Neural cell (in vitro differentiated cells): ENCODE data around the gene IRF2BP2. TPM values are rescaled to one million over a fixed set of nuclear protein-coding genes. Genes with fewer than 3 reads are reported as not detected.

Experiments used
- H2AFZ ChIP-seq: fragments of 200-600, 300-800 bp; sonication (generic), shearing (Covaris generic); 2 replicates; pipeline ENCODE4 v1.6.0; 2014; ENCODE audit warnings: low read depth, mild to moderate bottlenecking, antibody characterized with exemption, low read length, moderate library complexity
- H3F3A ChIP-seq: fragments of 200-600 bp; shearing (Covaris generic); 2 replicates; pipeline ENCODE4 v1.6.1; 2016; ENCODE audit warnings: mild to moderate bottlenecking, moderate library complexity, mixed read lengths, antibody characterized with exemption, low read length; ENCODE audit not compliant: insufficient read depth, poor library complexity, severe bottlenecking
- H3K27ac ChIP-seq: fragments of 200-600, 300-800 bp; sonication (generic), shearing (Covaris generic); 2 replicates; pipeline ENCODE4 v1.5.1; 2014; ENCODE audit warnings: mild to moderate bottlenecking, low read length, moderate library complexity
- H3K27me3 ChIP-seq: fragments of 300-800, 200-600 bp; sonication (generic), shearing (Covaris generic); 2 replicates; pipeline ENCODE4 v1.6.0; 2014; ENCODE audit warnings: mild to moderate bottlenecking, low read depth, low read length, moderate library complexity; ENCODE audit not compliant: insufficient read depth
- H3K36me3 ChIP-seq: fragments of 300-800, 200-600 bp; sonication (generic), shearing (Covaris generic); 2 replicates; pipeline ENCODE4 v1.5.1; 2014; ENCODE audit warnings: mild to moderate bottlenecking, antibody characterized with exemption, low read length, moderate library complexity; ENCODE audit not compliant: insufficient read depth
- H3K4me2 ChIP-seq: fragments of 300-800, 200-600 bp; sonication (generic), shearing (Covaris generic); 2 replicates; pipeline ENCODE4 v1.6.0; 2014; ENCODE audit warnings: mild to moderate bottlenecking, low read length
- H3K4me3 ChIP-seq: fragments of 300-800, 200-600 bp; sonication (generic), shearing (Covaris generic); 2 replicates; pipeline ENCODE4 v1.5.1; 2014; ENCODE audit warnings: mild to moderate bottlenecking, low read length, moderate library complexity
- H3K79me2 ChIP-seq: fragments of 200-600 bp; shearing (Covaris generic); replicated peaks from 2 replicates; pipeline ENCODE4 v1.6.0; 2014; ENCODE audit warnings: mild to moderate bottlenecking, low read length, moderate library complexity; ENCODE audit not compliant: insufficient read depth
- H3K9ac ChIP-seq: fragments of 300-800, 200-600 bp; sonication (generic), shearing (Covaris generic); 2 replicates; pipeline ENCODE4 v1.6.1; 2016; ENCODE audit warnings: mild to moderate bottlenecking, low read length, mixed read lengths
- H3K9me2 ChIP-seq: fragments of 200-600 bp; shearing (Covaris generic); 2 replicates; pipeline ENCODE4 v1.6.1; 2016; ENCODE audit warnings: mild to moderate bottlenecking, low read length, mixed read lengths; ENCODE audit not compliant: insufficient read depth
- H3K9me3 ChIP-seq: fragments of 200-600, 300-800 bp; sonication (generic), shearing (Covaris generic); 2 replicates; pipeline ENCODE4 v1.6.1; 2016; ENCODE audit warnings: mild to moderate bottlenecking, mixed run types, low read length, moderate library complexity, mixed read lengths
- H4K20me1 ChIP-seq: fragments of 200-600 bp; shearing (Covaris generic); 2 replicates; pipeline ENCODE4 v1.6.1; 2016; ENCODE audit warnings: mild to moderate bottlenecking, mixed run types; ENCODE audit not compliant: insufficient read depth
- CTCF ChIP-seq: fragments of 450-650 bp; IDR thresholded peaks from 2 replicates; pipeline ENCODE4 v1.5.1; 2014; ENCODE audit warnings: antibody characterized with exemption, mild to moderate bottlenecking, moderate library complexity; ENCODE audit not compliant: poor library complexity, severe bottlenecking
- EP300 ChIP-seq: fragments of 450-650 bp; conservative IDR thresholded peaks from 2 replicates; pipeline ENCODE4 v1.6.1; 2014; ENCODE audit warnings: antibody characterized with exemption, mild to moderate bottlenecking, moderate library complexity; ENCODE audit not compliant: poor library complexity, severe bottlenecking
- EZH2 ChIP-seq: fragments of 200-600, 300-800 bp; shearing (Covaris generic), sonication (generic); IDR thresholded peaks from 2 replicates; pipeline ENCODE4 v1.6.1; 2014; ENCODE audit warnings: antibody characterized with exemption, low read length, borderline replicate concordance, mild to moderate bottlenecking; ENCODE audit not compliant: insufficient read depth, poor library complexity, severe bottlenecking
- MXI1 ChIP-seq: fragments of 450-650 bp; conservative IDR thresholded peaks from 2 replicates; pipeline ENCODE4 v1.6.1; 2014; ENCODE audit warnings: antibody characterized with exemption, mild to moderate bottlenecking; ENCODE audit not compliant: poor library complexity, severe bottlenecking
- POLR2AphosphoS5 ChIP-seq: IDR thresholded peaks from 2 replicates; pipeline ENCODE4 v1.6.1; 2012
- RAD21 ChIP-seq: fragments of 450-650 bp; conservative IDR thresholded peaks from 2 replicates; pipeline ENCODE4 v1.6.1; 2014; ENCODE audit warnings: antibody characterized with exemption, mild to moderate bottlenecking, moderate library complexity
- REST ChIP-seq: IDR thresholded peaks from 2 replicates; pipeline ENCODE4 v1.6.1; 2012; ENCODE audit warnings: borderline replicate concordance
- SMC3 ChIP-seq: fragments of 450-650 bp; conservative IDR thresholded peaks from 2 replicates; pipeline ENCODE4 v1.6.1; 2014; ENCODE audit warnings: antibody characterized with exemption, mild to moderate bottlenecking, moderate library complexity; ENCODE audit not compliant: poor library complexity
- TAF1 ChIP-seq: IDR thresholded peaks from 2 replicates; pipeline ENCODE4 v1.6.1; 2012; ENCODE audit warnings: low read depth
- polyA plus RNA-seq: library from polyadenylated mRNA; depleted of rRNA; stranded (reverse); fragments of >200 nt; gene quantifications from 2 replicates; pipeline ENCODE4 v1.2.3, GENCODE V29; 2014

The IRF2BP2 gene
- polyA plus RNA-seq, 1 donor from 2014 or later, result 56.9 TPM

- Histone ChIP-seq H3K9me2 (no peaks in the 10 kb centered on the region), H2AFZ (no peak overlapping the region), H3F3A (no peaks in the 10 kb centered on the region), H3K79me2 (no peaks in the 10 kb centered on the region), H3K27ac (no peak overlapping the region), H3K4me2 (no peak overlapping the region), H4K20me1 (no peaks in the 10 kb centered on the region), H3K9me3 (no peaks in the 10 kb centered on the region), H3K4me3 (no peak overlapping the region), H3K36me3 (no peaks in the 10 kb centered on the region), H3K27me3 (no peaks in the 10 kb centered on the region), H3K9ac (no peak overlapping the region)
- no peak for TF ChIP-seq REST
- no peak for TF ChIP-seq TAF1
- TF ChIP-seq MXI1, result no peak
- TF ChIP-seq EP300, result no peak
- no peak for TF ChIP-seq SMC3
- TF ChIP-seq EZH2, result no peak
Observed at GRCh38 chr1:234570329-234571120, 39.5 kb downstream of the IRF2BP2 start.

GRCh38 chr1:234568345-234568744 lies 41.6 kb downstream of the IRF2BP2 start:
- H3K79me2 ChIP-seq, result no peaks in the 10 kb centered on the region
- no peak overlapping the region for H3K4me3 ChIP-seq
- no peak overlapping the region for H3K4me2 ChIP-seq
- H3K9ac ChIP-seq, result no peak overlapping the region
- no peaks in the 10 kb centered on the region for H3K9me3 ChIP-seq
- no peak overlapping the region for H3K27ac ChIP-seq
- H2AFZ ChIP-seq, result no peak overlapping the region
- H4K20me1 ChIP-seq, result no peaks in the 10 kb centered on the region
- H3F3A ChIP-seq, result no peaks in the 10 kb centered on the region
- no peaks in the 10 kb centered on the region for H3K9me2 ChIP-seq
- no peaks in the 10 kb centered on the region for H3K36me3 ChIP-seq
- no peaks in the 10 kb centered on the region for H3K27me3 ChIP-seq
- no peak for TF ChIP-seq EZH2
- TF ChIP-seq TAF1, result no peak
- no peak for TF ChIP-seq RAD21
- TF ChIP-seq REST, result no peak
- TF ChIP-seq CTCF, result no peak
- no peak for TF ChIP-seq POLR2AphosphoS5
- TF ChIP-seq SMC3, result no peak
- no peak for TF ChIP-seq EP300
- no peak for TF ChIP-seq MXI1
